Lower lobe of right lung (tissue), 2 donors: ENCODE measurements around the gene NFATC1. TPM values are rescaled to one million over a fixed set of nuclear protein-coding genes. Genes with fewer than 3 reads are reported as not detected.

Source experiments
- ATAC-seq, 2 donors: fragments of 200-7000 bp; cut with Tn5 transposase; one replicate each; pipeline ENCODE4 v1.9.1; 2020 to 2022; ENCODE audit warnings: mild to moderate bottlenecking in 2 of 2, moderate library complexity in 2 of 2
- DNase-seq: peaks from one replicate; pipeline ENCODE4 v3.0.0-alpha.2; 2020
- H3K27ac ChIP-seq: fragments of 200-600 bp; one replicate; pipeline ENCODE4 v1.8.0; 2022
- H3K27me3 ChIP-seq: fragments of 200-600 bp; one replicate; pipeline ENCODE4 v1.8.0; 2022; ENCODE audit warnings: low read depth
- H3K36me3 ChIP-seq: fragments of 200-600 bp; one replicate; pipeline ENCODE4 v1.8.0; 2022; ENCODE audit warnings: mild to moderate bottlenecking
- H3K4me1 ChIP-seq: fragments of 200-600 bp; one replicate; pipeline ENCODE4 v1.8.0; 2022
- H3K4me3 ChIP-seq: fragments of 200-600 bp; one replicate; pipeline ENCODE4 v1.8.0; 2022; ENCODE audit warnings: mild to moderate bottlenecking
- H3K9me3 ChIP-seq: fragments of 200-600 bp; one replicate; pipeline ENCODE4 v1.8.0; 2022
- CTCF ChIP-seq: fragments of 200-600 bp; IDR thresholded peaks from one replicate; pipeline ENCODE4 v1.8.0; 2022; ENCODE audit warnings: antibody characterized with exemption, mild to moderate bottlenecking
- intact Hi-C: fragments of 100-400 bp; cut with DNase I; formaldehyde crosslinking; loops from one replicate; pipeline ENCODE4 v1.11.0; 2022
- total RNA-seq: library from RNA; stranded (reverse); fragmentation: NEBNext Ultra II Directional; extraction: Animal tissue kit (Norgen Biotek cat#: 25700); gene quantifications from one replicate; pipeline ENCODE4 v1.2.1, GENCODE V29; 2021
- donor health status: DM: no; HTN: yes; CAD: no; lungs with severe emphysema.

Gene NFATC1
- total RNA-seq, 1 donor from 2014 or later: 21.4 TPM

DNA sequence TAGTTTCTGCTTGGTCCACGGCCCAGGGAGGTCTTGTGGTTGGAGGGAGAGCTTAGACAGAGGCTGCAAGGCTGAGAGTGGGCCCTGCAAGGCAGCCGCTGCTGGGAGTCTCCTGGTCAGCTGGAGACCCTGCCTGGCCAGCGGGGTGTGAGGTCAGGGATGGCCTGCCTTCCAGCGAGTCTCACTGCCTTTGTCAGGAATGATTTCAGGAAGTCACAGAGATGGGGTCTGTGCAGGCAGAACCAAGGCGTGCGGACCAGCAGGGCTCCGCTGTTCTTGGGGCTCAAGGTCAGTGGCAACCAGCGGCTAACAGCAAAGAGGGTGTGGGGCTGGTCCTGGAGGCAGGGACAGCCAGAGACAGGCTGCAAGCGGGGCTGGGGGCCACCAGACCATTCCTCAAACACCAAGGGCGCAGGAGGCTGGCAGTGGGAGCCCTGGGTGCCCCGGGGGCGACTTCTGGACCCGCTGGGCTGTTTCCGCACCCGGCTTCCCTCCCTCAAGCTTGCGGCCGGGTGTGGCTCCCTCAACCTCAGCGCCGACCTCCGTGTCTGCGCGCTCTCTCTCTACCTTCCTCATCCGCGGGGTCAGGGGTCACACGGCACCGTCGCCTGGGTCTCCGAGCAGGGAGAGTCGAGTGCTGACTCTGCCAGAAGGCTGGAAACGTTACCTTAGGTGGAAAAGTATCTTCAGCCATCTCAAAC is 159.4 kb downstream of the NFATC1 start:
- no peaks in the 10 kb centered on the region for H3K4me1 ChIP-seq
- ATAC-seq: no peak
- H3K36me3 ChIP-seq: no peaks in the 10 kb centered on the region
- peaks cover 5% of the 10 kb centered on the region for H3K27me3 ChIP-seq
- no peak overlapping the region for H3K27ac ChIP-seq
- H3K4me3 ChIP-seq: no peak overlapping the region
- no peak for TF ChIP-seq CTCF
- DNase-seq: no peak
- no peaks in the 10 kb centered on the region for H3K9me3 ChIP-seq
- intact Hi-C loops: no loop called here

- H3K4me3 ChIP-seq: no peak overlapping the region
- intact Hi-C loops: no loop called here
- peaks cover 5% of the 10 kb centered on the region for H3K27me3 ChIP-seq
- H3K4me1 ChIP-seq: no peaks in the 10 kb centered on the region
- ATAC-seq: no peak
- DNase-seq: no peak
- H3K9me3 ChIP-seq: no peaks in the 10 kb centered on the region
- no peak overlapping the region for H3K27ac ChIP-seq
- no peak for TF ChIP-seq CTCF
- H3K36me3 ChIP-seq: no peaks in the 10 kb centered on the region
Measured at GRCh38 chr18:79555885-79556284, 160.2 kb downstream of the NFATC1 start.

DNA sequence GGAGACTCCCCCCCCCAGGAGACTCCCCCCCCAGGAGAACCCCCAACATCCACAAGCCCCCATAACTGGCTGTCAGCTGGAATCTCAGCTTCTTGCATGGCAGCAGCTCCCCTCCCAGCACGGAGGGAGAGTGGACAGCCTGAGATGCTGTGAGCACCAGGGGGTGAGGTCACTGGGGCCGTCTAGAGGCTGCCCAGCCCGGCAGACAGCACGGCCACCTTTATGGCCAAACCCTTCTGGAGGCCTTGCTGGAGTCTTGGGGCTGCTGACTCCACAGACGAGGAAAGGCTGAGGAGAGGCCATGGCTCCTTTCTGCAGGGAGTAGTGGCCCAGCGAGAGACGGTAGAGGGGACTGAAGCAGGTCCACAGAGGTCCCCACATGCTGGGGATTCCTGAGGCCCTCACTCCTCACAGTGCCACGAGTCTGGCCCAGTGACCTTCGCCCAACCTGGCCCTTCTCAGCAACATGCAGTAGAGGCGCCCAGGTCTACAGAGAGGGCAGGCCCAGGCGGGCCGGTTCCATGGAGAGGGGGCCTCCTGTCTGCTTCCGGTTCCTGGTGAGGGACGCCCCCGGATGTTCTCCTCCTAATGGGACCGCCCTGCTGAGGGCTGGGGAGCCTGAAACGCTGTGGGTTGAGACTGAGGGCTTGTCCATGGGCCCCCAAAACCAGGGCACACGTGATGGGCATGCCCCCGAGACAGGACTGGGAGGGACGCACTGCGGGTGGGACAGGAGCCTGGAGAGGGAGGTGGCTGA is 161.3 kb downstream of the NFATC1 start:
- Histone ChIP-seq H3K4me3 (no peak overlapping the region), H3K27me3 (peaks cover 5% of the 10 kb centered on the region), H3K27ac (no peak overlapping the region), H3K9me3 (no peaks in the 10 kb centered on the region), H3K4me1 (no peaks in the 10 kb centered on the region), H3K36me3 (no peaks in the 10 kb centered on the region)
- ATAC-seq (no peak), DNase-seq (no peak)
- intact Hi-C loops: no loop called here
- no peak for TF ChIP-seq CTCF

DNA sequence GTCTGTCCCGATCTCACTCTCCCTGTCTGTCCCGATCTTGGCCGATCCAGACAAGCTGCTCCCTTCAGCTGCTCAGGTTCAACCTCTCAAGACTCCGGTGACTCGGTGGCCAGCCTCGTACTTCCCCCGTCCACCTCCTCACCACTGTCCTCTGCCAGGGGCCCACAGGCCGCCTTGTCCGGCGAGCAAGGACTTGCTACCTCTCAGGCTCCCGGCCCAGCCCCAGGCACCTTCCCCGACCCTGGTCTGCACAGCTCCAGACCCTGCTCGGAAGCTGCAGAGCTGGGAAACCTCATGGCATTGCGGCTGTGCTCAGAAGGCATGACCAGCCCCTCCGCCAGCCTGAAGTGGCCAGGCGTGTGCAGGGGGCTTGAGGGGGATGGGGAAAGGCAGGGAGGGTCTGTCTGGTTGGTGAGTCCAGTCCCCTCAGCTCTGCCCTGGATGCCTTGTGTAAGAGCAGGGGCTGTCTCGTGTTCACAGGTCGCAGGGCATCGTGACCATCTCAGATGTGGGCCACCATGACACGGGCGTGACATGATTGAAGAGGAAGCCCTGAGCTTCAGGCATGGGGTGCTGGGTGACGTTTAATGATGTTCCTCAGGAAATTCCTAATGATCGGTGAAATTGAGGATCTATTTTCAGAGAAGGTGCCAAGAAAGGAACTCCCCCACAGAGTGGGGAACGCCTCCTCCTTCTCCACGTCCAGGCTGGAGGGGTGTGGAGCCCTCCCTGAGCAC is 162.6 kb downstream of the NFATC1 start:
- peaks cover 5% of the 10 kb centered on the region for H3K27me3 ChIP-seq
- no peaks in the 10 kb centered on the region for H3K9me3 ChIP-seq
- TF ChIP-seq CTCF: no peak
- H3K27ac ChIP-seq: no peak overlapping the region
- H3K4me3 ChIP-seq: no peak overlapping the region
- DNase-seq (peak; percentile 45), ATAC-seq (no peak)
- no peaks in the 10 kb centered on the region for H3K36me3 ChIP-seq
- H3K4me1 ChIP-seq: no peaks in the 10 kb centered on the region
- intact Hi-C loops: no loop called here

DNA sequence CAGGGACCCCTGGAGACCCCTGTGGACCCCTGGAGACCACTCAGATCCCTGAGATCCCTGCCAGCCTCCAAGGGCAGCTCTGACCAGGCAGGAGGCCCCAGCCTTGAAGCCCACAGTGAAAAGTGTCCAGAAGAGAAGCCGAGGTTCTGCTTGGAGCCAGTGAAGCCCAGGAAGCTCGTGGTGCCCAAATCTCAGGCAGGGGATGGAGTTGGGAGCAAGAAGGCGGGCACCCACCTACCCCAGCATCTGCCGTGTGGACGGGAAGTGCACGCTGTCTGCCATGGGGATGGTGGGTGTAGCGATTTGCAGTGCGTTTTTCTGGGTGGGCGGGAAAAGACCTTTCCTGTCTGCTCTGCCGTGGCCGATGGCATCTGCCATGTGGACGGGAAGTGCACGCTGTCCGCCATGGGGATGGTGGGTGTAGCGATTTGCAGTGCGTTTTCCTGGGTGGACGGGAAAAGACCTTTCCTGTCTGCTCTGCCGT is 163.2 kb downstream of the NFATC1 start:
- Histone ChIP-seq H3K27ac (no peak overlapping the region), H3K27me3 (peaks cover 5% of the 10 kb centered on the region), H3K9me3 (no peaks in the 10 kb centered on the region), H3K4me3 (no peak overlapping the region), H3K36me3 (no peaks in the 10 kb centered on the region), H3K4me1 (no peaks in the 10 kb centered on the region)
- ATAC-seq (no peak), DNase-seq (no peak)
- no peak for TF ChIP-seq CTCF
- intact Hi-C loops: no loop called here
